Trophoblast cell (in vitro differentiated cells and primary cell): ENCODE measurements around the gene EGFL7.

ENCODE experiments used
- DNase-seq, 2 donors: peaks; one replicate each; pipeline ENCODE4 v3.0.0-alpha.2; 2016
- H2AFZ ChIP-seq: 2 replicates; pipeline ENCODE4 v1.6.1; 2013; ENCODE audit warnings: low read length, moderate library complexity, mild to moderate bottlenecking; ENCODE audit not compliant: insufficient read depth, poor library complexity
- H2AK5ac ChIP-seq: 2 replicates; pipeline ENCODE4 v1.6.1; 2013; ENCODE audit warnings: mild to moderate bottlenecking, low read length
- H2BK120ac ChIP-seq: 2 replicates; pipeline ENCODE4 v1.6.1; 2013; ENCODE audit warnings: low read length, mild to moderate bottlenecking, moderate library complexity; ENCODE audit not compliant: insufficient read depth, poor library complexity
- H2BK12ac ChIP-seq: 2 replicates; pipeline ENCODE4 v1.6.1; 2013; ENCODE audit warnings: mild to moderate bottlenecking, low read length, moderate library complexity
- H2BK5ac ChIP-seq: 2 replicates; pipeline ENCODE4 v1.6.1; 2013; ENCODE audit warnings: low read length, low read depth, moderate library complexity, mild to moderate bottlenecking; ENCODE audit not compliant: poor library complexity
- H3K14ac ChIP-seq: 2 replicates; pipeline ENCODE4 v1.6.1; 2013; ENCODE audit warnings: mild to moderate bottlenecking, low read length
- H3K18ac ChIP-seq: 2 replicates; pipeline ENCODE4 v1.6.1; 2013; ENCODE audit warnings: mild to moderate bottlenecking, low read length
- H3K23ac ChIP-seq: 2 replicates; pipeline ENCODE4 v1.6.1; 2013; ENCODE audit warnings: low read length
- H3K27ac ChIP-seq: 2 replicates; pipeline ENCODE4 v1.5.1; 2013; ENCODE audit warnings: low read depth, mild to moderate bottlenecking, inconsistent platforms, low read length, moderate library complexity
- H3K27me3 ChIP-seq: 2 replicates; pipeline ENCODE4 v1.6.1; 2013; ENCODE audit warnings: inconsistent platforms, mild to moderate bottlenecking, low read length, moderate library complexity; ENCODE audit not compliant: insufficient read depth
- H3K36me3 ChIP-seq, 2 experiments: 1 replicate in 1 of 2; 2 replicates in 1 of 2; pipeline ENCODE4 v1.6.1; 2013; ENCODE audit warnings: low read length in 2 of 2, mild to moderate bottlenecking in 2 of 2, moderate library complexity in 1 of 2; ENCODE audit not compliant: insufficient read depth in 2 of 2, control insufficient read depth in 1 of 2
- H3K4ac ChIP-seq: 2 replicates; pipeline ENCODE4 v1.6.1; 2013; ENCODE audit warnings: low read depth, mild to moderate bottlenecking, low read length, moderate library complexity
- H3K4me1 ChIP-seq, 2 experiments: 1 replicate in 1 of 2; 2 replicates in 1 of 2; pipeline ENCODE4 v1.6.1; 2013; ENCODE audit warnings: low read length in 2 of 2, mild to moderate bottlenecking in 2 of 2, moderate library complexity in 1 of 2; ENCODE audit not compliant: insufficient read depth in 2 of 2, control insufficient read depth in 1 of 2
- H3K4me2 ChIP-seq: 2 replicates; pipeline ENCODE4 v1.6.1; 2013; ENCODE audit warnings: inconsistent platforms, mild to moderate bottlenecking, low read length, moderate library complexity
- H3K4me3 ChIP-seq: 2 replicates; pipeline ENCODE4 v1.5.1; 2013; ENCODE audit warnings: mild to moderate bottlenecking, low read depth, low read length, inconsistent platforms
- H3K79me1 ChIP-seq: one replicate; pipeline ENCODE4 v1.6.1; 2013; ENCODE audit warnings: low read length
- H3K79me2 ChIP-seq: 2 replicates; pipeline ENCODE4 v1.6.1; 2013; ENCODE audit warnings: low read length, mild to moderate bottlenecking; ENCODE audit not compliant: control insufficient read depth, insufficient read depth, poor library complexity
- H3K9ac ChIP-seq: 2 replicates; pipeline ENCODE4 v1.6.1; 2013; ENCODE audit warnings: mild to moderate bottlenecking, low read length
- H3K9me3 ChIP-seq: 2 replicates; pipeline ENCODE4 v1.6.1; 2013; ENCODE audit warnings: low read depth, mild to moderate bottlenecking, control low read depth, inconsistent platforms, low read length; ENCODE audit not compliant: insufficient read depth
- H4K12ac ChIP-seq: 2 replicates; pipeline ENCODE4 v1.6.1; 2013; ENCODE audit warnings: low read depth, mild to moderate bottlenecking, low read length, moderate library complexity
- H4K8ac ChIP-seq: 2 replicates; pipeline ENCODE4 v1.6.1; 2013; ENCODE audit warnings: low read depth, mild to moderate bottlenecking, low read length, moderate library complexity
- H4K91ac ChIP-seq: one replicate; pipeline ENCODE4 v1.6.1; 2013; ENCODE audit warnings: low read depth, mild to moderate bottlenecking, low read length, moderate library complexity
- WGBS: extraction: QIAGEN DNeasy Blood & Tissue Kit; methylation state at CpG from one replicate; pipeline ENCODE4 v1.1.7; 2013; ENCODE audit warnings: missing lambda C conversion rate; ENCODE audit not compliant: insufficient read length, insufficient coverage; ENCODE audit errors: extremely low coverage; 5-methylcytosine and 5-hydroxymethylcytosine counted together

Gene EGFL7

DNA sequence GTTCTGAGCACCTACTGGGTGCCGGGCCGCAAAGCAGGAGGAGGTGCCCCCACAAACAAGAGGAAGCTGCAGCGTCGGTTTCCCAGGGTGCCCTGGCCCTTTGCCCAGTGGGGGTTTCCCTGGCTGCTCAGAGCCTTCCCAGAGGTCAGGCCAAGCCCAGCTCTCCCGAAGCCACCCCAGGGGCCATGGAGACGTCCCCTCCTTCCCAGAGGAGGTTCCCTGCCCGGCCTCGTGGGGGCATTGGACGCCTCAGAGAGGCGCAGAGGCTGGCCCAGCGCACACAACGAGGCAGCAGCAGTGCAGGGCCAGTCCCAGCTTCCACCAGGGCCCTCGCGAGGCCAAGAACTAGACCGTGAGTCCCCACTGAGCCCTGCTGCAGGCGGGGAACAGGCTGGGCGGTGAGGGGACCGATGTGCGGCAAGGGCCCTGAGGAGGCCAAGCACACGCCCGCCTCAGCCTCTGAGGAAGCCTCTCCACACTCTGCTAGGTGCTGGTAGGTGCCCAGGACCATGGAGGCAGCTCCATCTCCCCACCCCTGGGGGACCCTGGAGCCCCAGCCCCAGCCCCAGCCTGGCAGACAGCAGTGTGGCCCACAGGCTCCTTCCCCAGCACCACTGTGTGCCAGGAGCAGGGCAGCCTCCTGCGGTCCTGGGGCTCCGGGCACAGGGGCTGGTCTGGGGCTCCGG is 56.6 kb downstream of the EGFL7 start:
- no peak overlapping the region for H2AFZ ChIP-seq
- H2BK12ac ChIP-seq: no peak overlapping the region
- H3K79me1 ChIP-seq: peaks cover 6% of the 10 kb centered on the region
- peaks cover 3% of the 10 kb centered on the region for H3K9me3 ChIP-seq
- no peak overlapping the region for H2BK120ac ChIP-seq
- no peak overlapping the region for H4K12ac ChIP-seq
- H3K14ac ChIP-seq: no peak overlapping the region
- no peak overlapping the region for H2BK5ac ChIP-seq
- H3K18ac ChIP-seq: no peak overlapping the region
- no peak overlapping the region for H3K4ac ChIP-seq
- no peak overlapping the region for H3K27ac ChIP-seq
- peaks cover 8% of the 10 kb centered on the region in 2 experiments for H3K4me1 ChIP-seq
- no peak overlapping the region for H3K23ac ChIP-seq
- no peak for DNase-seq
- H3K36me3 ChIP-seq: peaks cover 39 to 40% of the 10 kb centered on the region in 2 experiments
- H4K91ac ChIP-seq: no peak overlapping the region
- H3K4me2 ChIP-seq: no peak overlapping the region
- H3K9ac ChIP-seq: no peak overlapping the region
- H3K4me3 ChIP-seq: no peak overlapping the region
- H4K8ac ChIP-seq: no peak overlapping the region
- WGBS: no CpG with 5 or more reads among the region's 24 CpGs
- no peak overlapping the region for H2AK5ac ChIP-seq
- H3K27me3 ChIP-seq: no peaks in the 10 kb centered on the region
- no peaks in the 10 kb centered on the region for H3K79me2 ChIP-seq

DNA sequence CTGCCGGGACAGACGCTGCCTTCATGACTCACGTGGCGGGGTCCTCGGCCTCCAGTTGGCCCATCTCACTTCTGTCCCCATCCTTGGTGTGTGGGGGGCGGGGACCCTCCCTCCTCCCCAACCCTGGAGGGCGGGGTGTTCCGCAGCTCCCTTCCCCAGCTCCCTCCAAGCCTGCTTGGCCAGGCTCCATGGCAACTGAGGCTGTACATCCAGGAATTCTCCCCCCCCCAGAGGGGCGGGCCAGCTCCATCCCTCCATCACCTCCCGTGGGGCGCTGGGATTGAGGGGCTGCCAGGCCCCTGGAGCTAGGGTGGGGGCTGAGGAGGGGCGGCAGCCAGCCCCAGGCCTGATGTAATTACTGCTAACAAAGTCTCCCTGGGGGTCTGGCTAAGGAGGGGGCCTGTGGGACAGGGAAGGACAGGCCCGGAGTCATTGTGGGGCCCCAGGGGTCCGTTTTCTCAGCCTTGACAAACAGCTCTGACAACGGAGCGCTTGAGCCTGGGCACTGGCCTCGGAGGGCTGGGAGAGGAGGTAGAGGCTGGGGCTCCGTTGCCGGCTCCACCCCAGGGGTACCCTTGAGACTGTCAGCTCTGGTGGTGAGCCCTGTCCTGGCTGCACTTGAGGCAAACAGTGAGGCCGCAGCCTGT is 57.7 kb downstream of the EGFL7 start:
- Histone ChIP-seq H2BK5ac (no peak overlapping the region), H3K4ac (no peak overlapping the region), H2AK5ac (no peak overlapping the region), H4K12ac (no peak overlapping the region), H3K4me2 (no peak overlapping the region), H3K18ac (no peak overlapping the region), H3K27me3 (no peaks in the 10 kb centered on the region), H2AFZ (no peak overlapping the region), H3K79me2 (no peaks in the 10 kb centered on the region), H3K27ac (no peak overlapping the region), H2BK120ac (no peak overlapping the region), H3K9me3 (peaks cover 3% of the 10 kb centered on the region), H3K9ac (no peak overlapping the region), H3K4me3 (no peak overlapping the region), H3K23ac (no peak overlapping the region), H4K91ac (no peak overlapping the region), H3K14ac (no peak overlapping the region), H2BK12ac (no peak overlapping the region), H3K4me1 (peaks cover 0 to 1% of the 10 kb centered on the region in 2 experiments), H3K79me1 (peaks cover under 1% of the 10 kb centered on the region), H3K36me3 (peaks cover 46 to 47% of the 10 kb centered on the region in 2 experiments), H4K8ac (no peak overlapping the region)
- DNase-seq: no peak
- WGBS: no CpG with 5 or more reads among the region's 20 CpGs

DNA sequence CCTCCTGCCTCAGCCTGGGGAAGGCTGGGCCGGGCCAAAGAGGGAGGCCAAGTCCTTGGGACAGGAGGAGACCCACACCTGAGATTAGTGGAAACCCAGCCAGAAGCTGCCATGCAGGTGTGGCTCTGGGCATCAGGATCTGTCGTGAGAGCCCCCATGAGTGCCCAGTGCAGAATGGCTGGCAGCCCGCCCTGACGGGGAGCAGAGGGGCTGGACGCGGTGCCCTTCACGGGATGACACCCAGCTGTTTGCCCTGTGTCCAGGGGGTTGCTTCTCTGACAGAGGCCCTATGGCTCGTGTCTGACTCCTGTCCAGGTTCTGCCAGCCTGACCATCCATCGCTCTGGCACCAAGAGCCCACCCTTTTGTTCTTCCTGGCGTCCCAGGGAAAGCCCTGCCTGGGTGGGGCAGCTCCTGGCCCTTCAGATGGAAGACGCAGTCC is 58.2 kb downstream of the EGFL7 start:
- H3K4me3 ChIP-seq: no peak overlapping the region
- no CpG with 5 or more reads among the region's 11 CpGs for WGBS

DNA sequence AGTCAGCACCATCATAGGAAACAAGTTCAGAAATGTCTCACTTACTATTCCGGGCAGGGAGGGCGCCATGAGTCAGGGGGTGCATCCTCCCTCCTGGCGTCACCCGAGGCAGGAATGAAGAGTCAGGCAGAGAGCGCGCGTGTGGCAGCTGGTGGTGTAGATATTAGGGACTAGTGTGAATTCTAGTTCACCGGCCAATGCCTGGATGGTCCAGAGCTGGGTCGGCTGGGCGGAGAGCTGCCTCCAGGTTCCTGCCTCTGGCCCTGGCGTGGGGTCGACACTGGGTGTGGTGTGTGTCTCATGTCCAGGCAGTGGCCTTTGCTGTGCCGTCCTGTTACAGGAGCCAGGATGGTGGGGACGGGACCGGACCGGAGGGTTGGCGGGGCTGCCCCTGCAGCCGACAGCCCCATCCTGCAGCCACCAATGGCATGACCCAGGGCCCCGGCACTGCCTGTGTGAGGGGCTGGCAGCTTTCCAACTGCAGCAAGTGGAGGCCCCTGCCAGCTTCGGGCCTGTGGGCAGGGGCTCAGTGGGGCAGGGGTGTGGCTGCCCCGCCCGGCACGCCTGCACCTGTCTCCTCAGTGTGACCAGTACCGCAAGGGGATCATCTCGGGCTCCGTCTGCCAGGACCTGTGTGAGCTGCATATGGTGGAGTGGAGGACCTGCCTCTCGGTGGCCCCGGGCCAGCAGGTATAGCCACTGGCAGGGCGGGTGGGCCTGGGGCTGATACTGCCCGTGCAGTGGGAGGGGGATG is 58.8 kb downstream of the EGFL7 start:
- Histone ChIP-seq H3K27me3 (no peaks in the 10 kb centered on the region), H3K4ac (no peak overlapping the region), H4K8ac (no peak overlapping the region), H2BK120ac (no peak overlapping the region), H3K14ac (no peak overlapping the region), H3K4me3 (no peak overlapping the region), H2AK5ac (no peak overlapping the region), H3K18ac (no peak overlapping the region), H4K12ac (no peak overlapping the region), H3K4me1 (peaks cover 8 to 12% of the 10 kb centered on the region in 2 experiments), H2BK5ac (no peak overlapping the region), H4K91ac (no peak overlapping the region), H2BK12ac (no peak overlapping the region), H3K4me2 (no peak overlapping the region), H2AFZ (no peak overlapping the region), H3K79me1 (peaks cover 6% of the 10 kb centered on the region), H3K79me2 (no peaks in the 10 kb centered on the region), H3K27ac (no peak overlapping the region), H3K9me3 (peaks cover 3% of the 10 kb centered on the region), H3K23ac (no peak overlapping the region), H3K36me3 (peaks cover 58 to 59% of the 10 kb centered on the region in 2 experiments), H3K9ac (no peak overlapping the region)
- WGBS: no CpG with 5 or more reads among the region's 30 CpGs
- no peak for DNase-seq

More for the DNA sequence above, 58.2 kb downstream of the EGFL7 start:
- DNase-seq: no peak
- Histone ChIP-seq H3K18ac (no peak overlapping the region), H3K36me3 (peaks cover 52 to 53% of the 10 kb centered on the region in 2 experiments), H3K14ac (no peak overlapping the region), H3K27me3 (no peaks in the 10 kb centered on the region), H3K23ac (no peak overlapping the region), H3K4ac (no peak overlapping the region), H3K79me1 (peaks cover 4% of the 10 kb centered on the region), H3K4me2 (no peak overlapping the region), H2AFZ (no peak overlapping the region), H2BK12ac (no peak overlapping the region), H4K91ac (no peak overlapping the region), H4K8ac (no peak overlapping the region), H3K27ac (no peak overlapping the region), H2AK5ac (no peak overlapping the region), H3K9ac (no peak overlapping the region), H2BK5ac (no peak overlapping the region), H3K79me2 (no peaks in the 10 kb centered on the region), H3K4me1 (peaks cover 2 to 6% of the 10 kb centered on the region in 2 experiments), H3K9me3 (peaks cover 3% of the 10 kb centered on the region), H4K12ac (no peak overlapping the region), H2BK120ac (no peak overlapping the region)
